Activated T-cell treated with anti-CD3 and anti-CD28 coated beads, Interleukin-2, amount 50 U/mL, for 72 hours (primary cell): Measurements from ENCODE around the gene DRD2. TPM values are rescaled to one million over a fixed set of nuclear protein-coding genes. Genes with fewer than 3 reads are reported as not detected.

Source experiments
- ATAC-seq, 2 donors: fragments of 150-1000 bp; cut with Tn5 transposase; replicated peaks in 1 of 2; 2 replicates each; pipeline ENCODE4 v1.10.0; 2021; ENCODE audit warnings: moderate library complexity in 2 of 2, mild to moderate bottlenecking in 1 of 2
- DNase-seq, 2 donors: peaks; one replicate each; pipeline ENCODE4 v3.0.0; 2021 to 2022; ENCODE audit warnings: mixed read lengths in 1 of 2
- H3K27ac Mint-ChIP-seq: one replicate; pipeline ENCODE4 v1.8.0; 2022; ENCODE audit warnings: mild to moderate bottlenecking, moderate library complexity, mixed read lengths
- H3K27me3 Mint-ChIP-seq: one replicate; pipeline ENCODE4 v1.8.0; 2022; ENCODE audit warnings: low read depth, mixed read lengths
- H3K36me3 Mint-ChIP-seq, 2 donors: one replicate each; pipeline ENCODE4 v1.8.0; 2022; ENCODE audit warnings: mixed read lengths in 2 of 2, mild to moderate bottlenecking in 1 of 2; ENCODE audit not compliant: insufficient read depth in 2 of 2
- H3K4me1 Mint-ChIP-seq: one replicate; pipeline ENCODE4 v1.8.0; 2022; ENCODE audit warnings: low read depth, mixed read lengths
- H3K4me3 Mint-ChIP-seq, 2 donors: one replicate each; pipeline ENCODE4 v1.8.0; 2022; ENCODE audit warnings: mild to moderate bottlenecking in 2 of 2, mixed read lengths in 2 of 2, moderate library complexity in 2 of 2
- H3K9me3 Mint-ChIP-seq, 2 donors: one replicate each; pipeline ENCODE4 v1.8.0; 2022; ENCODE audit warnings: mixed read lengths in 2 of 2
- total RNA-seq, 2 donors: library from RNA; stranded (reverse); gene quantifications; one replicate each; pipeline ENCODE4 v1.2.3, GENCODE V29; 2022

DRD2 gene
- total RNA-seq, 2 donors from 2014 or later, result 0.12 to 0.30 TPM

GRCh38 chr11:113474362-113475159 lies 637 bp downstream of the DRD2 start:
- DNase-seq (peak; percentile 60 to 70), ATAC-seq (peak; percentile 55 to 58)
- H3K9me3 Mint-ChIP-seq, result no peaks in the 10 kb centered on the region
- H3K4me1 Mint-ChIP-seq, result peaks cover 13% of the 10 kb centered on the region
- no peaks in the 10 kb centered on the region for H3K36me3 Mint-ChIP-seq
- peaks cover 66% of the 10 kb centered on the region for H3K27me3 Mint-ChIP-seq
- H3K27ac Mint-ChIP-seq, result no peak overlapping the region
- H3K4me3 Mint-ChIP-seq, result peak overlapping the region; percentile 37 to 43

GRCh38 chr11:113473983-113474361 lies 1.2 kb downstream of the DRD2 start:
- ATAC-seq, result no peak
- Mint-ChIP-seq H3K27me3 (peaks cover 66% of the 10 kb centered on the region), H3K4me1 (peaks cover 13% of the 10 kb centered on the region), H3K27ac (no peak overlapping the region), H3K36me3 (no peaks in the 10 kb centered on the region), H3K4me3 (peak overlapping the region; percentile 32 to 37), H3K9me3 (no peaks in the 10 kb centered on the region)
- no peak for DNase-seq

- Mint-ChIP-seq H3K27ac (no peak overlapping the region), H3K4me1 (peaks cover 13% of the 10 kb centered on the region), H3K9me3 (no peaks in the 10 kb centered on the region), H3K4me3 (no peak overlapping the region), H3K36me3 (no peaks in the 10 kb centered on the region), H3K27me3 (peaks cover 57% of the 10 kb centered on the region)
- no peak for ATAC-seq
- no peak for DNase-seq
Measured at GRCh38 chr11:113472471-113472870, 2.7 kb downstream of the DRD2 start.

GRCh38 chr11:113470233-113470632 lies 5.0 kb downstream of the DRD2 start:
- H3K36me3 Mint-ChIP-seq, result no peaks in the 10 kb centered on the region
- peaks cover 4% of the 10 kb centered on the region for H3K4me1 Mint-ChIP-seq
- peaks cover 45% of the 10 kb centered on the region for H3K27me3 Mint-ChIP-seq
- no peak for DNase-seq
- no peaks in the 10 kb centered on the region for H3K9me3 Mint-ChIP-seq
- no peak for ATAC-seq
- no peak overlapping the region for H3K27ac Mint-ChIP-seq
- no peak overlapping the region for H3K4me3 Mint-ChIP-seq

GRCh38 chr11:113468726-113469345 lies 6.4 kb downstream of the DRD2 start:
- no peak for DNase-seq
- H3K4me1 Mint-ChIP-seq, result no peaks in the 10 kb centered on the region
- peaks cover 49% of the 10 kb centered on the region for H3K27me3 Mint-ChIP-seq
- ATAC-seq, result no peak
- no peak overlapping the region for H3K27ac Mint-ChIP-seq
- H3K9me3 Mint-ChIP-seq, result no peaks in the 10 kb centered on the region
- no peaks in the 10 kb centered on the region for H3K36me3 Mint-ChIP-seq
- no peak overlapping the region for H3K4me3 Mint-ChIP-seq

GRCh38 chr11:113467545-113467944 lies 7.7 kb downstream of the DRD2 start:
- Mint-ChIP-seq H3K36me3 (no peaks in the 10 kb centered on the region), H3K27ac (no peak overlapping the region), H3K4me1 (no peaks in the 10 kb centered on the region), H3K4me3 (no peak overlapping the region), H3K9me3 (no peaks in the 10 kb centered on the region), H3K27me3 (peaks cover 38% of the 10 kb centered on the region)
- ATAC-seq (no peak), DNase-seq (no peak)

GRCh38 chr11:113465786-113466185 lies 9.4 kb downstream of the DRD2 start:
- H3K4me1 Mint-ChIP-seq, result no peaks in the 10 kb centered on the region
- H3K4me3 Mint-ChIP-seq, result no peak overlapping the region
- H3K27ac Mint-ChIP-seq, result no peak overlapping the region
- peaks cover 30% of the 10 kb centered on the region for H3K27me3 Mint-ChIP-seq
- H3K36me3 Mint-ChIP-seq, result no peaks in the 10 kb centered on the region
- ATAC-seq (no peak), DNase-seq (no peak)
- H3K9me3 Mint-ChIP-seq, result no peaks in the 10 kb centered on the region

GRCh38 chr11:113464416-113464815 lies 10.8 kb downstream of the DRD2 start:
- no peaks in the 10 kb centered on the region for H3K36me3 Mint-ChIP-seq
- H3K27me3 Mint-ChIP-seq, result peaks cover 24% of the 10 kb centered on the region
- no peak overlapping the region for H3K27ac Mint-ChIP-seq
- no peaks in the 10 kb centered on the region for H3K4me1 Mint-ChIP-seq
- H3K9me3 Mint-ChIP-seq, result no peaks in the 10 kb centered on the region
- DNase-seq, result no peak
- no peak for ATAC-seq
- H3K4me3 Mint-ChIP-seq, result no peak overlapping the region

- Mint-ChIP-seq H3K27me3 (peaks cover 18% of the 10 kb centered on the region), H3K36me3 (no peaks in the 10 kb centered on the region), H3K9me3 (no peaks in the 10 kb centered on the region), H3K27ac (no peak overlapping the region), H3K4me1 (no peaks in the 10 kb centered on the region), H3K4me3 (no peak overlapping the region)
- ATAC-seq (no peak), DNase-seq (no peak)
Measured at GRCh38 chr11:113462830-113463229, 12.4 kb downstream of the DRD2 start.

- no peaks in the 10 kb centered on the region for H3K4me1 Mint-ChIP-seq
- H3K4me3 Mint-ChIP-seq, result no peak overlapping the region
- no peaks in the 10 kb centered on the region for H3K9me3 Mint-ChIP-seq
- DNase-seq (no peak), ATAC-seq (no peak)
- no peaks in the 10 kb centered on the region for H3K36me3 Mint-ChIP-seq
- peaks cover 13% of the 10 kb centered on the region for H3K27me3 Mint-ChIP-seq
- no peak overlapping the region for H3K27ac Mint-ChIP-seq
Measured at GRCh38 chr11:113461639-113462038, 13.6 kb downstream of the DRD2 start.

- Mint-ChIP-seq H3K27me3 (peaks cover 11% of the 10 kb centered on the region), H3K27ac (no peak overlapping the region), H3K4me1 (no peaks in the 10 kb centered on the region), H3K9me3 (no peaks in the 10 kb centered on the region), H3K36me3 (no peaks in the 10 kb centered on the region), H3K4me3 (no peak overlapping the region)
- ATAC-seq (no peak), DNase-seq (no peak)
Measured at GRCh38 chr11:113460469-113460868, 14.7 kb downstream of the DRD2 start.

- Mint-ChIP-seq H3K4me1 (no peaks in the 10 kb centered on the region), H3K36me3 (no peaks in the 10 kb centered on the region)
Measured at GRCh38 chr11:113458189-113458588, 17.0 kb downstream of the DRD2 start.

GRCh38 chr11:113457784-113458183 lies 17.4 kb downstream of the DRD2 start:
- no peak for ATAC-seq
- Mint-ChIP-seq H3K27me3 (no peaks in the 10 kb centered on the region), H3K4me1 (no peaks in the 10 kb centered on the region), H3K9me3 (no peaks in the 10 kb centered on the region), H3K4me3 (no peak overlapping the region), H3K36me3 (no peaks in the 10 kb centered on the region), H3K27ac (no peak overlapping the region)
- no peak for DNase-seq

More at GRCh38 chr11:113458189-113458588, 17.0 kb downstream of the DRD2 start:
- Mint-ChIP-seq H3K27ac (no peak overlapping the region), H3K9me3 (no peaks in the 10 kb centered on the region), H3K27me3 (no peaks in the 10 kb centered on the region), H3K4me3 (no peak overlapping the region)
- ATAC-seq, result no peak
- no peak for DNase-seq

GRCh38 chr11:113454455-113454854 lies 20.7 kb downstream of the DRD2 start:
- H3K4me3 Mint-ChIP-seq, result no peak overlapping the region
- ATAC-seq (no peak), DNase-seq (no peak)
- H3K9me3 Mint-ChIP-seq, result no peaks in the 10 kb centered on the region
- no peaks in the 10 kb centered on the region for H3K4me1 Mint-ChIP-seq
- no peaks in the 10 kb centered on the region for H3K27me3 Mint-ChIP-seq
- no peaks in the 10 kb centered on the region for H3K36me3 Mint-ChIP-seq
- H3K27ac Mint-ChIP-seq, result no peak overlapping the region
